Midbrain (tissue), 1 donor: ENCODE measurements around the gene INO80.
"Not testable (repeated sequence)": the region's sequence is repeated elsewhere in the genome, so short reads cannot be mapped to it uniquely, and the experiment has no call there.

Experiments
- DNase-seq: peaks from one replicate; lab custom pipeline; 2025; lab: John Stamatoyannopoulos, UW

Gene INO80

DNA sequence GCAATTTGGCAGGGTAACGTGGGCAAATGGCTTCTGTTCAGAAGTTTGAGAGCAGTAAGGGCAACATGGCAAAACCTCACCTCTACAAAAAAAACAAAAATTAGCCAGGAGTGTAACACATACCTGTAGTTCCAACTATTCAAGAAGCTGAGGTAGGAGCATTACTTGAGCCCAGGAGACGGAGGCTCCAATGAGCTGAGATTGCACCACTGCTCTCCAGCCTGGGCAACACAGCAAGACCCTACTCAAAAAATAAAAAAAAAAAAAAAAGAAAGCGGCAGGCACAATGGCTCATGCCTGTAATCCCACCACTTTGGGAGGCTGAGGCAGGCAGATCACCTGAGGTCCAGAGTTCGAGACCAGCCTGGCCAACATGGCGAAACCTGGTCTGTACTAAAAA is 5.9 kb upstream of the INO80 start:
- no peak for DNase-seq

DNA sequence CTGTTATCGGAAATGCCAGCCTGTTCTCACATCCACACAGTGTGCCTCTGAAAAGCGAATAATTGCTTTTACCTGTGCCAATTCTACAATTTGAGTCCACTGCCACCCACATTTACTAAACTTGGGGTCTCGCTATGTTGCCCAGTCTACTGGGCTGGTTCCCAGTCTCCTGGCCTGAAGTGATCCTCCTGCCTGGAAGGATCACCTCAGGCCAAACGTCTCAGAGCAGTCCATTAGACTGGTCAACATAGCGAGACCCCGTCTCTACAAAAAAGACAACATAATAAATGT is 827 bp upstream of the INO80 start:
- DNase-seq, result no peak

DNA sequence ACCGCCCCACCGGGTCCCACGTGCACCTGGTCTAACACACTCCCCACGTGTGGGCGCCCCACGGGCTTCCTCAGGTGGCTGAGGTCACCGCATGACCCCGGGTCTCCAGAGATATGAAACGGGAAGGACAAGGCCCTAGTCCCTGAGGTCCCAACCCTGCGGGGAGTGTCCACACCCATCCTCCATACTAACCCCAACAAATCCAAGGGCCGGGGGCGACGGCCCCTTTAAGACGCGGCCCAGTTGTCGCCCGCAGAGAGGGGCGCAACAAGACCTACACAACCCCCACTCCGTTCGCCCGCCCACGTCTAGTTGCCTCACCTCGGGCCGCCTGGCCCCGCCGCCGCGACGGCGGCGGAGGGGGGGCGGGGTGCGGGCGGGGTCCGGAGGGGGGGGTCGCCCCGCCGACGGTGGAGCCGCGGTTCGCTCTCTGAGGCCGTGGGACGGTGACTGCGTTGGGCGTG is 396 bp downstream of the INO80 start:
- peak; percentile 61 for DNase-seq

DNA sequence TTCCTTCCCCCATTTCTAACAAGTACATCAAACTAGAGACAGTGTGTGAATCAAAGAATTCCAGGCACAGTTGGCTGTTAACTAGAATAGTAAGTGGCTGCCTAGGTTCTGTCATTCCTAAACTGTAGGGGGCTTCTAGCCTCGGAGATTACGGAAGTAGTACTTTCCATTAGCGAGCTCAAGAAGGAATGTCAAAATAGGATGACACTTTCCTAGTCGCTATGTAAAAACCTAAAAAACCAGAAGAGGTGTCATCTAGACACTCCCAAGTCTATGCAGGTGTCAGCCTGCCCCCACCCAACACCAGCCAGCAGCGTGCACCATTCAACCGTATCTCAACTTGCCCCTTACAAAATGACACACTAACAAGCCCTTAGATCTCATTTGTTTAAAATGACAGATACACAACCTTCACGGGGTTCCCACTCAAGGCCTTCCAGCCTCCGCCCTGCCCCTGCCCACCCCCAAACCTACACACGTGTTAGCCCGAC is 874 bp downstream of the INO80 start:
- DNase-seq, result no peak

DNA sequence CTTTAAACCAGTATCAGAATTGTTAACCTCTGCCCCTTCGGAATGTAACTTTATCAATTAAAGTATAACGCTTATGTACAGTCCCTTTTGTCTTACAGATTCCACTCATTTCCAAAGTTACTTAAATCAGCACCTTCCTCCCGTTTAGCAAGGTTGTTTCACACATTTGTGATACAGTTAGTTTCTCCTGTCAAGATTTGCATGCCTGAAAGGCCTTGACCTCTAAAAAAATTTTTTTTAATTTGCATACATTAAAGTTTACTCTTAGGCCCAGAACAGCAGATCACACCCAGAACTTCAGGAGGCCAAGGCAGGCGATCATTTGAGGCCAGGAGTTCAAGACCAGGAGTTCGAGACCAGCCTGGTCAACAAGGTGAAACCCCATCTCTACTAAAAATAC is 9.1 kb downstream of the INO80 start:
- no peak for DNase-seq

DNA sequence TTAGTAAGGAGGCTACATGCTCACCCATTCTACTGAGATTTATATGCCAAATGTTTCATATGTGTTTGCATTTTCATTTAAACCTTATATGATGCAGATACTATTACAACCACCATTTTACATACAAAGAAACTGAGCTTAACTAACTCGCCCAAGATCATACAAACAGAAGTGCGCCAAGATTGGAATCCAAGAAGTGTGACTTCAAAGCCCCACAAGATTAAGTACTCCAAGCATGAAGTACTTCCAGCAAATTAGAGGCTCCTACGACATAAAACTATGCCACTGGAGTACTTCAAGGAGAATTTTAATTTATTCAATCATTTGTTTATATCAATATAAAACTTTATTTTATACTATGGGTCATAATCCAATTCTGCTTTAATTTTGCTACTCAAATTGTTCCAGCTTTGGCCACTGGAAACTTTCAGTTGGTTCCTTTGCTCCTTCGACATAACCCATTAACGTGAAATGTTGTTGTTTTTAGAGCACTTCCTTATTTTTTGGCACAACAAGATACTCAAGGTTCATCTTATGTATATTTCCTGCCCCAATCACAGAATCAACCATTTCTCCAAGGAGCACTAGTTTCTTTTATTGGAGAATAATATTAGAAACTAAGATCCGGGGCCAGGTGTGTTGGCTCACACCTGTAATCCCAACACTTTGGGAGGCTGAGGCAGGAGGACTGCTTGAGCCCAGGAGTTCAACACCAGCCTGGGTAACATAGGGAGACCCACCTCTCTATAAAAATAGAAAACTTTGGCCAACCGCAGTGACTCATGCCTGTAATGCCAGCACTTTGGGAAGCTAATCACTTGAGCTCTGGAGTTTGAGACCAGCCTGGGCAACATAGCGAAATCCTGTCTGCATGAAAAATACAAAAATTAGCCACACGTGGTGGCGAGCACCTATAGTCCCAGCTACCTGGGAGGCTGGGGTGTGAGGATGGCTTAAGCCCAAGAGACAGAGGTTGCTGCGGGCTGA is 10.4 kb downstream of the INO80 start:
- no peak for DNase-seq

DNA sequence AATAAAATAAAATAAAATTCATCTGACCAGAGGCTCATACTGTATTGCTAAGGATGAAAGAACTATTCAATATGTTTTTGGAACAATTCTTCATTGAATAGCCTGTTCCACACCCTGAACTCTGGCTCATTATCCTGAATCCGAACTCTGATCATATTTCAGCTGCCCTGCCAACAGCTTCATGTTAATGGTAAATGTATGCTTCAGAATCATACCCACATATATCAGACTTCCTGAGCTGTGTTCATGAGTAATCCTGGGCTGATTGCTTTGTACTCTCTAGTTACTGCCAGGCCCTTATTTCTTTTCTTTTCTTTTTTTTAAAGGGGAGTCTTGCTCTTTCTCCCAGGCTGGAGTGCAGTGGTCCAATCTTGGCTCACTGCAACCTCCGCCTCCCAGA is 11.8 kb downstream of the INO80 start:
- DNase-seq, result no peak

DNA sequence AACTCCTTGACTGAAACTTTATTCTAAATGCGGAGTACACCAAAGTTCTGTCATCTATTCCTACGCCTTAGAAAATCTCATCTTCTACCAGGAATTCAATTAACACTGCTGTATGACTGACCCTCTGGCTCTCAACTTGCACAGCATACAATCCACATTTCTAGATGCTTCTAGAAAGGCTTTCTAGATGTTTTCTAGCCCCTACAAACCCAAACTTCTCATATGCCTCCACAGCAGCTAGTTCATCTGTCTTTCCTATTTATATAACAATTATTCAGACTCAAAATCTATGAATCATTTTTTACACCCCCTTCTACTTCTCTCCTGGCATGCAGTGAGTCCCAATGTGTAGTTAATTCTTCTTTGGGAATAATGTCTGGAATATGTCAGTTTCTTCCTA is 13.2 kb downstream of the INO80 start:
- no peak for DNase-seq

DNA sequence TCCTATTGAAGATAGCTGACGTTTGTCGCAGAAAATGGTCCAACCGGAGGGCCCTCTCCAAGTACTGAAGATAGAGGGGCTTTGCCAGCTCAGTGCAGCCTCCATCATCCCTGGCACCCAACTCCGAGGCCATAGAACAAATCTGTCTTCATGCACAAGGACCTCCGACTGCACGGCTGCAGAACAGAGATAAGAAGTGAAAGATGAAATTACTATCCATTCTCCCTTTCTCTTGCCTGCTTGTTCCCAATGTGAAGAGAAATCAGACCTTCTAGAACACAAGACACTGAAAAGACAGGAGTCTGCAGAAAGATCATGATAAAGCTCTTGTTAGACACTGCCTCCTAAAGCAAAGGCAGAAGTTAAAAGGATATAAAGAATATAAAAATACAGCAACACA is 19.9 kb downstream of the INO80 start:
- no peak for DNase-seq

DNA sequence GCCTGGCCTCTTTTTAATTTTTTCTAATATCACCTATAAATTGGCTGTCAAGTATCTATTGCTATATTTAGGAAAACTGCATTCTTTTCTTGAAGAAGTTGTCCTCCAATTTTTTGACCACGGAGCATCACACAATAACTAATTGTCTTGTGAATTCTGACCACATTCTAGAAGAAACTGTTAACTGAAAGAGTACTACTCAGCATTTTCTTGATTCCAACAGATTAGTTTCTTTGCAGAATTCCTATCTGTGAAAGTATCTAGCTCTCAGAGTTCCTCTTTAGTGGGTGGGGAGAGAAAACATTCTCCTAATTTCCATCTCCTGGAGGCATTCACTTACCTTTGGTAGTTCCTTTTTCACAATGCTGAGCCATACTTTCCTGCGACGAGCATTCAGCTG is 31.1 kb downstream of the INO80 start:
- DNase-seq, result no peak

DNA sequence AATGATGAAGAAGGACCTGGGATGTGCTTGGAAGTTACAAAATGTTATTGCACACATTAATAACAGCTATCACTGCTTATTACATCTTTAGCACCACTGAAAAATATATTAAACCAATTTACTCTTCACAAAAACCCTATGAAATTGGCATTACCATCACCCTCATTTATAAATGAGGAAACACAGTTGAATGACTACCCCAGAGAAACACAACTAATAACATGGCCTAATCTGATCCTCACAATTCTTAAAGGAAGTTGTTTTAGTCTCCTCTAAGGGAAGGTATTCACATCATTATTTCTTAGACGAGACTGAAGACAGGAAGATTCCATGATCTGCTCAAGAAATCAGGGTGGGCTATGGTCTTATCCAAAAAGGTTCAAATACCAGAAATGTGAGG is 35.9 kb downstream of the INO80 start:
- no peak for DNase-seq

DNA sequence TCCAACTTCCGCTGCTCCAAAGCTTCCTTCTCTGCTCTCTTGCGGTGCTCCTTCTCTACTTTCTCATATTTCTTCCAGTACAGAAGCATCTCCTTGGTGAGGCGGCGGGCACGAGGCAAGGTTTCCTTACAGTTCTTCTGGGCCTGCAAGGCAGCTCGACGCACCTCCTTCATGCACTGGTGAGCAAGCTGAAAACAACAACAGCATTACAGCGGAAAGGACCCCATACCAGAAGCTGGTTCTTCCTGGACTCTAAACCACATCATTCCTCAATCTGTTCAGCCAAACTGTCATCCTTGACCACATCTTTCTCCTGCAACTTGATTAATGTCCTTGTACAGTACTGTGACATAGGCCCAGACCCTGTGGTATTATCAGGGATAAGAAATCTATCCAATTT is 36.4 kb downstream of the INO80 start:
- no peak for DNase-seq

DNA sequence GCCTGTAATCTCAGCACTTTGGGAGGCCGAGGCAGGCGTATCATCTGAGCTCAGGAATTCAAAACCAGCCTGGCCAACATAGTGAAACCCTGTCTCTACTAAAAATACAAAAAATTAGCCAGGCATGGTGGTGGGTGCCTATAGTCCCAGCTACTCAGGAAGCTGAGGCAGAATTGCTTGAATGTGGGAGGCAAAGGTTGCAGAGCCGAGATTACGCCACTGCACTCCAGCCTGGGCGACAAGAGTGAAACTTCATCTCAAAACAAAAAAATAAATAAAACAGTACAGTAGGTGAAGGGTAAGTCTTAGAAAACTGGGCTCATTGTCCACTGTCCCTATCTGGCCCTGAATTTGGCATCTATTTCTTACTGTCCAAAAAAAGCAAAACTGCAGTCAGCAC is 37.2 kb downstream of the INO80 start:
- not testable (repeated sequence) for DNase-seq

DNA sequence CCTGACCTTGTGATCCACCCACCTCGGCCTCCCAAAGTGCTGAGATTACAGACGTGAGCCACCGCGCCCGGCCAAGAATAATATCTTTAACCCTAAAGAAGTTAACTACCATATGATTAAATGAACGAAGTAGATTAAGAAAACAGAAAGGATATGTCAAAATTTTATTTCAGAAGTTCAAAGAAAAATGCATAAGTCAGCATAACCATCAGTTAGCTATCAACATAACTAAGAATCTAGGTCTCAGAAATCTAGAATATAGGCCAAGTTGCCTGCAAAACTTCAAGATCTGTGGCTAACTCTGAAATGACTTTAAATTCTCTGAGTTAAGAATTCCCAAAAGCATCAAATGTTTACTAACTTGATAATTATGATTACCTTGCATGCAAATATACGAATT is 38.0 kb downstream of the INO80 start:
- no peak for DNase-seq

DNA sequence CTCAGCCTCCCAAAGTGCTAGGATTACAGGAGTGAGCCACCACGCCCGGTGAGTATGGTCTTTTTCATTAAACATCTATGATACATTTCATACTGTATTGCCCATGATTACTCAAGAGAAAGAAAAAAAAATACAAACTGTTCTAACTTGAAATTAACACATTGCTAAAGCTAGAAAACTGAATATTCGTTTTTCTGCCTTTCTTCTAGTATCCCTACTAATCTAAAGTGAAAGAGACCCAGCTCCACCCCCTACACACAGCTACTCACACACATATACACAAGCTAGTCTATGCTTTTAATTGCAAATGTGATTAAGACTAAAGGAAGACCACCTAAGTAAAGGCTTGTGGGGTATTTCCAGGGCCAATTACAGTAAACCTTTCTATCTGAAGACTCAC is 43.1 kb downstream of the INO80 start:
- no peak for DNase-seq

DNA sequence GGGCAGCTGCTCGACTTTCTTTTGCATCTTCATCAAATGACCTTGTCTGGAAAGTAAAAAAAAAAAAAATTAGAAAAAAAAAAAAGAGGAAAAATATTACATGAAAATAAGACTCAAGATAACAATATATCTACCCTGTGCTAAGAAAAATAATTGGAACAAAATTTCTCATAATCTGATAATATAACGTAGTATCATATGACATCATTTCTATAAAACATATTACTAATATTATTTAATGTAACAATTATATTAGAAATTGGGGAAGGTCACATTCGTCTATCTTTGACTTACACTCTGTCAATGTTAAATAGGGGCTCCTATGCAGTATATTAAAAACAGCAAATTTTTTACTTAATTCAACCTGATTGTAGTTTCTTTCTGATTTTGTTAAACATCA is 44.1 kb downstream of the INO80 start:
- no peak for DNase-seq

DNA sequence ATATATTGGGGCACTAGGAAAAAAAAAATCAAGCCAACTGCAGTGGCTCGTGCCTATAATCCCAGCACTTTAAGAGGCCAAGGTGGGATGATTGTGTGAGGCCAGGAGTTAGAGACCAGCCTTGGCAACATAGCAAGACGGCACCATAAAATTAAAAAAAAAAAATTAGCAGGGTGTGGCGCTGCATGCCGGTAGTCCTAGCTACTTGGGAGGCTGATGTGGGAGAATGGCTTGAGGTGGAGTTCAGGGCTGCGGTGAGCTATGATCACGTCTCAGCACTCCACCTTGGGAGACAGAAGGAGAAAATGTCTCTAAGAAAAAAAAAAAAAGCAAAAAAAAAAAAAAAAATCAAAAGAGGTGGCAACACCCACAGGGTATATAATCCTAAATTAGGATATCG is 49.6 kb downstream of the INO80 start:
- no peak for DNase-seq

DNA sequence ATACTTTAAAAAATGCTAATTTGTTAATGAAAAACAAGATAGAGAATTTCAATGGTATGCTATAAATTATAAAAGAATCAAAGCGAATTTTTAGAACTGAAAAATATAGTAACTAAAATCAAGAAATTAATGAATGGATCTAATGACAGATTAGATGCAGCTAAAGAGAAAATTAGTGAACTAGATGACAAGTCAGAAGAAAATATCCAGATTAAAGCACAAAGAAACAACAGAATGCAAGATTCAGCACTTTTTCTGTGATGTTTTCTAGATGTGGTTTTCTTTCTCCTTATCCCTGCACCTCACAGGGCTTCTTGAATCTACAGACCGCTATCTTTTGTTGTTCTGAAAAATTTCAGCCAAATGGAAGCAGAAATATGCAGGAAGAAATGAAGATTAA is 54.4 kb downstream of the INO80 start:
- DNase-seq, result no peak

DNA sequence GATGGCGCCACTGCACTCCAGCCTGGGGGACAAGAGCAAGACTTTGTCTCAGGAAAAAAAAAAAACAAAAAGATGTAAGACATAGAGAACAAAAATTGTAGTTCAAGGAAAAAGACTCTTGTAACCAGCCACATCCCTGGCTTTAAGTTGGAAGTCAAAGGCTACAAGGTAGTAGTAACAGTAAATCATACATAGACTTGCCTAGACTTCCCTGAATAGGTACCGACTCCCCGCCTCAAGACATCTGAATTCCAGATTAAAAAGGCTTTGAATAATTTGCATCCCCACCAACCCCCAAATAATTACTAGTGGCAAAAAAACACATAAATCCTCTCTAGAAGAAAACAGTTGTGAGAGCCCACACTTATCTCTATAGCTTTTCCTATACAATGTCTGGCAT is 55.6 kb downstream of the INO80 start:
- DNase-seq, result no peak

DNA sequence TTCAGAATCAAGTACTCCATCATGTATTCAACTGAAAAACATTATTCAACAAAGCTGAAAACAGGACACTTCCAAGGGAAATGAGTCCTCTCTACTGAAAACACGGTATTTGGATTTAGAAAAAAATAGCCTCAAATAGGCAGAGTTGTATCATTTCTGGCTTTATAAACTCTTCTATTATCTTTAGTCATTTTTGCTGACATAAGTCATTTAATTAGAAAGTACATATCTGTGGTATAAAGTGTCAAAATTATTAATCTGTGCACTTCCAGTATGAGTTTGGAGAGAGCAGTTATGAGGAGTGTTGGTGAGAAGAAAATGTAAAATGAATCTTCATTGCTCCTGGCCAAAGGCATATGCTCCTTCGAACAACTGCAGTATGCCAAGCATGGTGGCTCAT is 59.3 kb downstream of the INO80 start:
- no peak for DNase-seq

DNA sequence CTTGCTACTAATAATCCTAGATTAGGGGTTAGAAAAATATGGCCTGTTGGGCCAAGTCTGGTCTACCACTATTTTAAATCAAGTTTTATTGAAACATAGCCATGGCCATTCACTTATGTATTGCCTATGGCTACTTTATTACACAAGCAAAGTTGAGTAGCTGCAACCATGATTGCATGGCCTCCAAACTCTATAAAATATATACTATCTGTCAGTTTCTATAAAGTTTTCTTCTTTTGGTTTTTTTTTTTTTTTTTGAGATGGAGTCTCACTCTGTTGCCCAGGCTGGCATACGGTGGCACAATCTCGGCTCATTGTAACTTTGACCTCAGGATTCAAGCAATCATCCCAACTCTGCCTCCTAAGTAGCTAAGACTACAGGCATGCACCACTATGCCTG is 60.4 kb downstream of the INO80 start:
- no peak for DNase-seq

DNA sequence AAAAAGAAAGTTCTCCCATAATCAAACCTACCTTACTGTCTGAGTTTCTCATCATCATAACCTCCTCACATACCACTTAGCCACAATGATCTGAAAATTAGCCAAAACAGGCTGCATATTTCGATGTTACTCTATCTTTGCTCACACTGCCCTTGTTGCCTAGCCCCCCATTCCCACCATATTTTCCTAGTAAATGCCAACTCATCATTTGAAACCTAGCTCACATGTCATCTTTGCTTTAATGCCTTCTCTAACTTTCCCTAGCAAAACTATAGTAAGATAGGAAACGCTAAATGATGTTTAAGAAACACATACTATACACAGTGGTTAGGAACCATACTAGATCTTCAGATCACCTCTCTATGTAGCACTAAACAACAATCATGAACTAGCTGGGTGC is 64.9 kb downstream of the INO80 start:
- no peak for DNase-seq

DNA sequence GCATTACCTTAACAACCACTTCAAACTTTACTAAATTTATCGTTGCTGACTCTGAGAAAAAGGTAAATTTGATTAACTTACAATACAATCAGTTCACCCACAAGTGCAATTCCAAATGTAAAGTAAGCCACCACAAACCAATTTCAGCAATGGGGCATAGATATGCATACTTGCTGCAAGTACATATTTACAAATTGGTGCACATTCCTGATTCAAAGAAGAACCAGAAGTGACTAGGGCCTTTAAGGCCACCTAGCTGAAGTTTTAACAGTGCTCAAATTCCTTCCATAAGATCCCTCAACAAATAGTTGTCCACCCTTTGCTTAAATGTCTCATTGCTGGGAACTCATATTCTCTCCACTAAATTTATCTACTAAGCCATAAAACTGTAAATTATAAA is 67.2 kb downstream of the INO80 start:
- DNase-seq, result no peak

DNA sequence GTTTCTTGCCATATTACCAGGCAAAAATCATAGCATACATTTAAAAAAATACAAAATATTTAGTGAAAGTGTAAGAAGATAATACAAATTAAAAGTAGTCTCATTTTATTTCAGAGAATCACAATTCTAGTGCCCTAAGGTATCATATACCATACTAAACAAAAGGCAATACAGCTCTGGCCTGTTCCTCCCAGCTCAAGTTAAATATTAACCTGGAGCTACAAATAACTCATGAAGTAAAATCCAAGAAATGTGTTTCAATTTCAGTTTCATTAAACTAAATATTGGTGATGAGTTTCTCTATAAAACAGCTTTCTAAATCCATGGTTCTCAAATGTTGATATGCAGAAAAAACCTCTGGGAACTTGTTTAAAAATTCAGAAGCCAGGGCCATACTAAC is 67.7 kb downstream of the INO80 start:
- DNase-seq, result no peak
